Measurements from ENCODE around the gene SLC25A11.

SLC25A11 gene

GRCh38 chr17:4946312-4946976 is 6.6 kb upstream of the SLC25A11 start:
- ATAC-seq (replicated peaks; ENCODE audit: extremely low read depth, poor library complexity, severe bottlenecking): no peak
- Mint-ChIP-seq H3K9me3 (no peaks in the 10 kb centered on the region), H3K36me3 (ENCODE audit: insufficient read depth) (peaks cover 58% of the 10 kb centered on the region), H3K27ac (ENCODE audit: low read depth) (peak overlapping the region; percentile 77), H3K4me1 (peaks cover 71% of the 10 kb centered on the region), H3K27me3 (no peaks in the 10 kb centered on the region), H3K4me3 (peak overlapping the region; percentile 94)
- DNase-seq (ENCODE audit: low spot score in 2 of 2): no peak

DNA sequence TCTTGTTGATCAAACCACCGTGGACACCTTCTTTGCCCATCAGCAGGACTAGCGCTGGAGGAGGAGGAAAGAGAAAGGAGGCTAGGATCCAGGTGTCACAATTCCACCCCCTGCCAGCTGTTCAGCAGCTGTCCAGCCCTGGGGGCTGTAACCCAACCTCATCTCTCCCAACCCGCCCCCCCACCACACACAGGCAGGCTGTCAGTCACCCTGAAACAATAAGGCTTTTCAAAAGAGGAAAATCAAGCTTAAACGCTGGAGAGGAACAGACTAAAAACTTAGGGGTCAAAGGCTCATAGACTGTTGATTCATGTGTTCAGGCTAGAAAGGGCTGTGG is 6.1 kb upstream of the SLC25A11 start:
- H3K4me1 Mint-ChIP-seq: peaks cover 74% of the 10 kb centered on the region
- H3K27me3 Mint-ChIP-seq: no peaks in the 10 kb centered on the region
- no peak for ATAC-seq (replicated peaks; ENCODE audit: extremely low read depth, poor library complexity, severe bottlenecking)

GRCh38 chr17:4945176-4945943 is 5.5 kb upstream of the SLC25A11 start:
- H3K36me3 Mint-ChIP-seq (ENCODE audit: insufficient read depth): peaks cover 66% of the 10 kb centered on the region
- H3K27ac Mint-ChIP-seq (ENCODE audit: low read depth): peak overlapping the region; percentile 77
- H3K4me3 Mint-ChIP-seq: peak overlapping the region; percentile 94
- ATAC-seq (replicated peaks; ENCODE audit: extremely low read depth, poor library complexity, severe bottlenecking): peak; percentile 10
- DNase-seq (ENCODE audit: low spot score in 2 of 2): peak in 1 of 2 donors; percentile 58
- H3K4me1 Mint-ChIP-seq: peaks cover 71% of the 10 kb centered on the region
- no peaks in the 10 kb centered on the region for H3K9me3 Mint-ChIP-seq
- no peaks in the 10 kb centered on the region for H3K27me3 Mint-ChIP-seq

More for the DNA sequence above, 6.1 kb upstream of the SLC25A11 start:
- Mint-ChIP-seq H3K9me3 (no peaks in the 10 kb centered on the region), H3K36me3 (ENCODE audit: insufficient read depth) (peaks cover 62% of the 10 kb centered on the region), H3K4me3 (peak overlapping the region; percentile 94), H3K27ac (ENCODE audit: low read depth) (peak overlapping the region; percentile 77)
- no peak for DNase-seq (ENCODE audit: low spot score in 2 of 2)

DNA sequence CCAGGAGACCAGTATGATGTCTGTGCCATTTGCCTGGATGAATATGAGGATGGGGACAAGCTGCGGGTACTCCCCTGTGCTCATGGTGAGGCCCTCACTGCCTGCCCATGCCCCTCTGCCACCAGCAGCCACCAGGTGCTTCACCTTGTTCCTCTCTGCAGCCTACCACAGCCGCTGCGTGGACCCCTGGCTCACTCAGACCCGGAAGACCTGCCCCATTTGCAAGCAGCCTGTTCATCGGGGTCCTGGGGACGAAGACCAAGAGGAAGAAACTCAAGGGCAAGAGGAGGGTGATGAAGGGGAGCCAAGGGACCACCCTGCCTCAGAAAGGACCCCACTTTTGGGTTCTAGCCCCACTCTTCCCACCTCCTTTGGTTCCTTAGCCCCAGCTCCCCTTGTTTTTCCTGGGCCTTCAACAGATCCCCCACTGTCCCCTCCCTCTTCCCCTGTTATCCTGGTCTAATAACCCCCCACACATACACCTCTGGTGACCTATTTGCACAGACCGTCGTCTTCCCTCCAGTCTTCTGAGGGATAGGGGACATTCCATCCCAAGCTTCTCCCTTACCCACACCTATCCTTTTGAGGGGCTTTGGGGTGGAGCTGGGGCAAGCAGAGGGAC is 4.8 kb upstream of the SLC25A11 start:
- ATAC-seq (replicated peaks; ENCODE audit: extremely low read depth, poor library complexity, severe bottlenecking) (no peak), DNase-seq (ENCODE audit: low spot score in 2 of 2) (no peak)
- peak overlapping the region; percentile 94 for H3K4me3 Mint-ChIP-seq
- no peaks in the 10 kb centered on the region for H3K9me3 Mint-ChIP-seq
- H3K36me3 Mint-ChIP-seq (ENCODE audit: insufficient read depth): peaks cover 69% of the 10 kb centered on the region
- no peaks in the 10 kb centered on the region for H3K27me3 Mint-ChIP-seq
- H3K27ac Mint-ChIP-seq (ENCODE audit: low read depth): peak overlapping the region; percentile 77
- H3K4me1 Mint-ChIP-seq: peaks cover 68% of the 10 kb centered on the region

GRCh38 chr17:4944163-4944553 is 4.3 kb upstream of the SLC25A11 start:
- peak overlapping the region; percentile 77 for H3K27ac Mint-ChIP-seq (ENCODE audit: low read depth)
- no peaks in the 10 kb centered on the region for H3K9me3 Mint-ChIP-seq
- ATAC-seq (replicated peaks; ENCODE audit: extremely low read depth, poor library complexity, severe bottlenecking): no peak
- H3K27me3 Mint-ChIP-seq: no peaks in the 10 kb centered on the region
- peak in 1 of 2 donors; percentile 32 for DNase-seq (ENCODE audit: low spot score in 2 of 2)
- peaks cover 72% of the 10 kb centered on the region for H3K4me1 Mint-ChIP-seq
- H3K36me3 Mint-ChIP-seq (ENCODE audit: insufficient read depth): peaks cover 70% of the 10 kb centered on the region
- peak overlapping the region; percentile 94 for H3K4me3 Mint-ChIP-seq

DNA sequence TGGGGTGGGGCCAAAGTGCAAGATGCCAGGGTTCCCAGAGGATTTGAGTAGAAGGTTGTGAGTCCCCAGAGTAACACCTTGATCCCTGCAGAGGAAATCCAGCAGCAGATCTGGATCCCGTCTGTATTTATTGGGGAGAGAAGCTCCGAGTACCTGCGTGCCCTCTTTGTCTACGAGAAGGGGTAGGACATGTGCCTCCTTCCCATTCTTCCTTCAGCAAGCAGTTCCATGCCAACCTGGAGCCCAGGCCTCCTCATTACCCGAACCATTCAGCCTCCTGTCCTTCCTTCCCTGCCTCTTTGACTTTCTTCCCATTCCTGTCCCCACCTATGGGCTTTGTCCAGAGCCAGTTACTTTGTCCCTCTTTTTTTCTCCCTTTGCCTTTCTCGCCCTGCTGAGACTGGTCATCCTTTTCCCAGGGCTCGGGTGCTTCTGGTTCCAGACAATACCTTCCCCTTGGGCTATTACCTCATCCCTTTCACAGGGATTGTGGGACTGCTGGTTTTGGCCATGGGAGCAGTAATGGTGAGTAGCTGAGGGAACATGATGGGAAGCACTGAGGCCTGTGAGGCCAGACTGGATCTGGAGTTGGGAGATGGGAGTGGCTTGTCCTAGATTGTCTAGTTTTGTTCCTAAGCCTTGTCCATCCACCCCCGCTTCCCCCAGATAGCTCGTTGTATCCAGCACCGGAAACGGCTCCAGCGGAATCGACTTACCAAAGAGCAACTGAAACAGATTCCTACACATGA is 3.1 kb upstream of the SLC25A11 start:
- ATAC-seq (replicated peaks; ENCODE audit: extremely low read depth, poor library complexity, severe bottlenecking) (no peak), DNase-seq (ENCODE audit: low spot score in 2 of 2) (no peak)
- Mint-ChIP-seq H3K27ac (ENCODE audit: low read depth) (peak overlapping the region; percentile 87), H3K4me1 (peaks cover 77% of the 10 kb centered on the region), H3K36me3 (ENCODE audit: insufficient read depth) (peaks cover 65% of the 10 kb centered on the region), H3K4me3 (peak overlapping the region; percentile 94), H3K9me3 (no peaks in the 10 kb centered on the region), H3K27me3 (no peaks in the 10 kb centered on the region)

- H3K4me1 Mint-ChIP-seq: peaks cover 77% of the 10 kb centered on the region
These were observed 1.4 kb upstream of the SLC25A11 start for GRCh38 chr17:4941319-4941610.

GRCh38 chr17:4940555-4941318 is 891 bp upstream of the SLC25A11 start:
- DNase-seq (ENCODE audit: low spot score in 2 of 2): no peak
- Mint-ChIP-seq H3K36me3 (ENCODE audit: insufficient read depth) (peaks cover 47% of the 10 kb centered on the region), H3K27me3 (no peaks in the 10 kb centered on the region), H3K4me3 (peak overlapping the region; percentile 94), H3K9me3 (no peaks in the 10 kb centered on the region), H3K4me1 (peaks cover 79% of the 10 kb centered on the region), H3K27ac (ENCODE audit: low read depth) (peak overlapping the region; percentile 87)
- ATAC-seq (replicated peaks; ENCODE audit: extremely low read depth, poor library complexity, severe bottlenecking): no peak

More at GRCh38 chr17:4941319-4941610, 1.4 kb upstream of the SLC25A11 start:
- peak overlapping the region; percentile 94 for H3K4me3 Mint-ChIP-seq
- no peaks in the 10 kb centered on the region for H3K9me3 Mint-ChIP-seq
- DNase-seq (ENCODE audit: low spot score in 2 of 2) (no peak), ATAC-seq (replicated peaks; ENCODE audit: extremely low read depth, poor library complexity, severe bottlenecking) (no peak)
- peak overlapping the region; percentile 87 for H3K27ac Mint-ChIP-seq (ENCODE audit: low read depth)
- peaks cover 51% of the 10 kb centered on the region for H3K36me3 Mint-ChIP-seq (ENCODE audit: insufficient read depth)
- no peaks in the 10 kb centered on the region for H3K27me3 Mint-ChIP-seq

DNA sequence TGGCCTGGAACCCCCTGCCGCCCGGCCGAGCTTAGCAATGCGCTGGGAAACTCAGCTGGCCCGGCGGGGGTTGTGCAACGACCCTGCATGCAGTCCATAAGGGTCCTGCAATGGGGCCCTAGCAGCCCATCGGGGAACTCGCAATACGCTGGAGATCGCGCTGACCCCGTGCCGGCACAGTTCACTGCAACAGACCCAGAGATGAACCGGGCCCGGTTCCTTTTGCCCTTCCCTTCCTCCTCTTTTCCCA is 375 bp downstream of the SLC25A11 start:
- H3K36me3 Mint-ChIP-seq (ENCODE audit: insufficient read depth): peaks cover 36% of the 10 kb centered on the region
- H3K27me3 Mint-ChIP-seq: no peaks in the 10 kb centered on the region
- peak overlapping the region; percentile 87 for H3K27ac Mint-ChIP-seq (ENCODE audit: low read depth)
- H3K9me3 Mint-ChIP-seq: no peaks in the 10 kb centered on the region
- H3K4me1 Mint-ChIP-seq: peaks cover 70% of the 10 kb centered on the region
- ATAC-seq (replicated peaks; ENCODE audit: extremely low read depth, poor library complexity, severe bottlenecking) (peak; percentile 1), DNase-seq (ENCODE audit: low spot score in 2 of 2) (peak in 1 of 2 donors; percentile 29)
- H3K4me3 Mint-ChIP-seq: peak overlapping the region; percentile 94

GRCh38 chr17:4938688-4939545 is 929 bp downstream of the SLC25A11 start:
- H3K27ac Mint-ChIP-seq (ENCODE audit: low read depth): peak overlapping the region; percentile 50
- H3K27me3 Mint-ChIP-seq: no peaks in the 10 kb centered on the region
- H3K9me3 Mint-ChIP-seq: no peaks in the 10 kb centered on the region
- peaks cover 36% of the 10 kb centered on the region for H3K36me3 Mint-ChIP-seq (ENCODE audit: insufficient read depth)
- no peak for ATAC-seq (replicated peaks; ENCODE audit: extremely low read depth, poor library complexity, severe bottlenecking)
- DNase-seq (ENCODE audit: low spot score in 2 of 2): no peak
- H3K4me3 Mint-ChIP-seq: peak overlapping the region; percentile 94
- peaks cover 70% of the 10 kb centered on the region for H3K4me1 Mint-ChIP-seq

DNA sequence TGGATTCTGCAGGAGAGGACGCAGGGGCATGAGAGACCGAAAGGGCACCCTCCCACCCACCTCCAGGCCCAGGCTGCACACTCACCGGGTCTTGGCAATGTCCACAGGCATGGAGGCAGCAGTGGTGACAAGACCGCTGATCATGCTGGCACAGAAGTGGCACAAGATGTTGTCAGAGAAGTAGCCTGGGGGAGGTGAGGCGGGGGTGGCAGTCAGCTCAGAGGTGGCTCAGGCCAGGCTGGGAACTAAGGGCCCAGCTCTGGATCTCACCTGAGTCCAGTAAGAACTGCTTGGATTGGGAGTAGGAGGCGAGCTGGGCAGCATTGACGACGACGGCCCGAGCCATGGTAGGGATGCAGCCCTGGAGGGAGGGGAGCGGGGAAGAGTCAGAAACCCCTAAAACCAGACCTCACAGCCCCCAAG is 1.8 kb downstream of the SLC25A11 start:
- peak overlapping the region; percentile 50 for H3K27ac Mint-ChIP-seq (ENCODE audit: low read depth)
- peaks cover 32% of the 10 kb centered on the region for H3K36me3 Mint-ChIP-seq (ENCODE audit: insufficient read depth)
- DNase-seq (ENCODE audit: low spot score in 2 of 2): no peak
- ATAC-seq (replicated peaks; ENCODE audit: extremely low read depth, poor library complexity, severe bottlenecking): no peak
- no peaks in the 10 kb centered on the region for H3K9me3 Mint-ChIP-seq
- peaks cover 70% of the 10 kb centered on the region for H3K4me1 Mint-ChIP-seq
- peak overlapping the region; percentile 94 for H3K4me3 Mint-ChIP-seq
- no peaks in the 10 kb centered on the region for H3K27me3 Mint-ChIP-seq
